Measurements from ENCODE around the gene ZFYVE27.
A peak's percentile ranks its signal among the peaks of the same experiment; 100 is the strongest.

The ZFYVE27 gene

DNA sequence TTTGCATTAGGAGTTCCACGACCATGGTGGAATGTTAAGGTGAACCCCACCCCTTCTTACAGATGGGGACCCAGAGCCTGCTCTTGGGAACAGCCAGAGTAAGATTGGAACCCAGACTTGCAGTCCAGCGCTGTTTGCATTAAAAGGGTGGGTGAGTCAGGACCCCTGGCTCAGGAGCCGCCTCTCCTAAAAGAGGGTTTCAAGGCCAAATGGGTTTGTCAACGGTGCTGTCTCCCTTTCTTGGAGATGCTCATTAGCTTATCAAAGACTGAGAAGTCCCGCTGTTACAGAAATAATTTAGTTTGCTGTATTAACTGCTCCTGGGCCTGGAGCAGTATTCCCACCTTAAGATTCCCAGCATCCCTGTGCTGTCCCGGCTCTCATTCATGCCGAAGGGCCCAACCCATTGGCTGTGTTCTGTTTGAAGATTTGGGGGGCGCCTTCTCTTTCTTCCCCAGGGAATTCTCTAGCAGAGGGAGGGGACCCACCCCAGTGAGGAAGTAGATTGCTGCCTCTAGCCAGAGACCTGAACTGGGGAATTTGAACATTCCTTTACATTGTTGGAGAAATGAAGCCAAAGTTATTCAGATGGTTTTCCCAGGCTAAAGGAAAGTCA is 21.6 kb upstream of the ZFYVE27 start:
- DNase-seq (ENCODE audit: low spot score): no peak

GRCh38 chr10:97717627-97718026 is 19.3 kb upstream of the ZFYVE27 start:
- no peak for DNase-seq (ENCODE audit: low spot score)

DNA sequence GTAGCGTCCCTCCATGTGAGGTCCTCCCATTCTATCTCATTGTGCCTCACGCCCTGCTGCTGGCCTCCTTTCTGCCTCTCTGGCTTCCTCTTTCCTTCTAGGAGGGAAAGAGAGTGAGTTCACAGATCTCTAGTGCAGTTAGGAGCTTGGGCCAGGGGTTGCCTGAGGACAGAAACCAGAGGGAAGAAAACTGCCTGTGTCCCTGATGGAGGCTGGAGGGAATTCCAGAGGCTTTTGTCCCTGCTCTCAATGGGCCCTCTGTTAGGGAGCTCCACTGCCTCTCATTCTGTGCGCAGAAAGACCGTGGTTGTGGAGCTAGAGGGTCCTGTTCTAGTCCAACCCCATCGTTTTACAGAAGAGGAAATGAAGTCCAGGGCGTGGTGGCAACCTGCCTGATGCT is 18.8 kb upstream of the ZFYVE27 start:
- no peak for DNase-seq (ENCODE audit: low spot score)

GRCh38 chr10:97718659-97719142 is 18.2 kb upstream of the ZFYVE27 start:
- peak; percentile 49 for DNase-seq (ENCODE audit: low spot score)

DNA sequence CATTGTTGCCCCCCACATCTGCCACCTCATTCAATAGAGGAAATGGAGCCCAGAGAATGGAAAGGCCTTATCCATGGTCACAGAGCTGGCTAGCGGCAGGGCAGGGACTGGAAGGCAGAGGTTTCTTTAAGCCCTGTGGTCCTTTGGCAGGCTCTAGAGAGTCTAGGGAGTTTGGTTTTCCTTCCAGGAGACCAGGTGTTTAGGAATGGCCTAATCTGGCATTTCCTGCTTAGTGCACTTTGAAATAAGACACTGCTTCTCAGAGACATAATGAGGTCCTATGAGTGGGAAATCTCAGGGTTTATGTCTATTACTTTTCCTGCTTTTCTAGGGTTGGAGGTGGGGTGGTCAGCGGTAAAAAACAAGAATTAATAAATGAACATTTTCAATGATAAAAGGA is 17.3 kb upstream of the ZFYVE27 start:
- no peak for DNase-seq (ENCODE audit: low spot score)

- no peak for DNase-seq (ENCODE audit: low spot score)
These were observed 14.8 kb upstream of the ZFYVE27 start for GRCh38 chr10:97721871-97722780.

GRCh38 chr10:97723001-97723400 is 13.9 kb upstream of the ZFYVE27 start:
- DNase-seq (ENCODE audit: low spot score): no peak

DNA sequence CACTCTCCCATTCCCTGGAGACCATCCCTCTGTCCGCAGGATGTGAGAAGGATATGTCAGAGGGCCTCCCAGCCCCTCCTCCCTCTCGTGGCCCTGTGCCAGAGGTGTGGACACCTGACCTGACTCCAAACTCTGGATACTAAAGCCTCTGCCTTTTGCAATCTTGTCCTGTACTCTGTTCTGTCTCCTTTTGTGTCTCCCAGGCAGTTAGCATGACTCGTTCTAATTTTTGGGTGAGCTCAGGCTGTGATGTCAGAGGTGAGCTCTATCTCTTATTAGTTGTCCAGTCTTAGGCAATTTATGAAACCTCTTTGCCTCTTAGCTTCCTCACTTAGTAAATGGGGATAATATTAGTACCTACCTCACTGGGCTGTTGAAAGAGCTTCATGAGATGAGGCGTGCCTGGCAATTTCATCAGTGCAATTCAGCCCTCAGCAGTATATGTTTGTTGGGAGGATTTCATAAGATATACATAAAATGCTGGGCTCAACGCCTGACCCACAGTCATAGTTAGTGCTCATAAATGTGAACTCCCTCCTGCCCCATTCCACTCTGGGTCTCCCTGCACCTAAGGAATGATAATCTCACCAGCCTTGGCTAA is 12.5 kb upstream of the ZFYVE27 start:
- no peak for DNase-seq (ENCODE audit: low spot score)

- DNase-seq (ENCODE audit: low spot score): no peak
These were observed 10.2 kb upstream of the ZFYVE27 start for GRCh38 chr10:97726636-97727178.

GRCh38 chr10:97729014-97729413 is 7.9 kb upstream of the ZFYVE27 start:
- no peak for DNase-seq (ENCODE audit: low spot score)

- no peak for DNase-seq (ENCODE audit: low spot score)
These were observed 5.4 kb upstream of the ZFYVE27 start for GRCh38 chr10:97731346-97732051.

GRCh38 chr10:97732052-97732359 is 4.9 kb upstream of the ZFYVE27 start:
- DNase-seq (ENCODE audit: low spot score): no peak

DNA sequence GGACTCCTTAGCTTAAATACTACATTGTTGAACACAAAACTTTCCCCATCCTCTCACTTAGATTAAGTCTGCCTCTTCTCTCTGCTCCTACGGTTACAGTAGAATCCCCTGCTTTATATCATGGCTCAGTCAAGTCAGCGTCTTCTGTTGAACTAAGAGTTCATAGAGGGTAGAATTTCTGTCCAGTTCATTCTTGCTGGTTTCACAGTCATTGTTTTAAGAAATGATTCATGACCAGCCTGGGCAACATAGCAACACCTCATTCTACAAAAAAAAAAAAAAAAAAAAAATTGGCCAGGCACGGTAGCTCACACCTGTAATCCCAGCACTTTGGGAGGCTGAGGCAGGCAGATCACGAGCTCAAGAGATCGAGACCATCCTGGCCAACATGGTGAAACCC is 3.7 kb upstream of the ZFYVE27 start:
- DNase-seq (ENCODE audit: low spot score): no peak

DNA sequence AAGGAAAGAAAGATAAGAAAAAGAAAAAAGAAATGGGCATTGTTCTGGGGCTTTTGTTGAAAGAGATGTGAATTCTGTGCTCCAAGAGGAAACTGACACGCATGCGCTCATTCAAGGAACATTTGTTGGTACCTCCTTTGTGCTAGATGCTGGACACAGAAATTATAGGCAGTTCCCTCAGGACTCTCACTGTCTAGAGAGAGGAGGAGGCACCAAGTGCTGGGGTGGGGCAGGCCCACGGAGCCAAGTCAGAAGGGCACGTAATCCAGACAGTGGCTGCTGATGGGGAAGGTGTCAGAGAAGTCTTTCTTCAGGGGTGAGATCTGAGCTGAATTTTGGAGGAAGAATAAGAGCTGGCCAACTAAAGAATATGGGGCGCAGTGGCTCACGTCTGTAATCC is 2.9 kb upstream of the ZFYVE27 start:
- DNase-seq (ENCODE audit: low spot score): no peak

- no peak for DNase-seq (ENCODE audit: low spot score)
These were observed 476 bp upstream of the ZFYVE27 start for GRCh38 chr10:97736403-97736901.

DNA sequence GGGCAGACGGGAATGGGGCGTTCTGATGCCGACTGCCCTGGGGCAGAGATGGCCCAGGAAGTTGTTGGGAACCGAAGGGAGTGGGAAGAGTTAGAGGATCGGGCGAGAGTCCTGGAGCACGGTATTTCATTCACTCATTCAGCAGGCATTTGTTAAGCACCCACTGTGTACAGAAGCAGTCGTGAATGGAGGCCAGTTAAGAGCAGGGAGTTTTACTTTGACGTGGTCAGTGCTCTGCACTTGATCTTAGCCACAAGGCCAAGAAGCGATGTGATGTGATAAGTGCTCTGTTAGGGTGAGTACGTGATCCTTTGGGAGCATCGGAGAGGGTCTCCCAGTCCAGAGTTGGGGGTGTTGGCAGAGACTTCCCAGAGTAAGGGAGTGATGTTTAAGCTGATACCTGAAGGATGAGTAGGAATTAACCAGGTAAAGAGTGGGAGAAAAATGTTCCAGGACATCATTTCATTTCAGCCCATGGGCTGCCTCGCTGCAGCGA is 890 bp downstream of the ZFYVE27 start:
- no peak for DNase-seq (ENCODE audit: low spot score)

DNA sequence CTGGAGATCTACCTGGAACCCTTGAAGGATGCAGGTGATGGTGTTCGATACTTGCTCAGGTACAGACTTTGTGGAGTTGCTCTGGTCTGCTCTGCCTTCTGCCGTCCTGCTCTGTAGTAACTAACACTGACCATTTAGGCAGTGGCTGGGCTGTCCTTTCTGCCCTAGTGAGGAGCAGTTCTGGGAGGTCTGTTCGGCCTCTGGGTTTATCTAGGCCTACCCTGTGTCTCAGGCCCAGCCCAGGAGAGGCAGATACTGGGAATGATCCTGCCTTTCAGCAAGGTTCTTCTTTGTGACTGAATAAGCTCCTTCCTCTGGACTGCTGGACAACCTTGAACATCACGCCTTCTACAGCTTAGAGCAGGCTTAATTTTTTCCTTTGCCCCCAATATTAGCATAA is 1.7 kb downstream of the ZFYVE27 start:
- DNase-seq (ENCODE audit: low spot score): no peak

GRCh38 chr10:97740613-97741012 is 3.7 kb downstream of the ZFYVE27 start:
- DNase-seq (ENCODE audit: low spot score): no peak

DNA sequence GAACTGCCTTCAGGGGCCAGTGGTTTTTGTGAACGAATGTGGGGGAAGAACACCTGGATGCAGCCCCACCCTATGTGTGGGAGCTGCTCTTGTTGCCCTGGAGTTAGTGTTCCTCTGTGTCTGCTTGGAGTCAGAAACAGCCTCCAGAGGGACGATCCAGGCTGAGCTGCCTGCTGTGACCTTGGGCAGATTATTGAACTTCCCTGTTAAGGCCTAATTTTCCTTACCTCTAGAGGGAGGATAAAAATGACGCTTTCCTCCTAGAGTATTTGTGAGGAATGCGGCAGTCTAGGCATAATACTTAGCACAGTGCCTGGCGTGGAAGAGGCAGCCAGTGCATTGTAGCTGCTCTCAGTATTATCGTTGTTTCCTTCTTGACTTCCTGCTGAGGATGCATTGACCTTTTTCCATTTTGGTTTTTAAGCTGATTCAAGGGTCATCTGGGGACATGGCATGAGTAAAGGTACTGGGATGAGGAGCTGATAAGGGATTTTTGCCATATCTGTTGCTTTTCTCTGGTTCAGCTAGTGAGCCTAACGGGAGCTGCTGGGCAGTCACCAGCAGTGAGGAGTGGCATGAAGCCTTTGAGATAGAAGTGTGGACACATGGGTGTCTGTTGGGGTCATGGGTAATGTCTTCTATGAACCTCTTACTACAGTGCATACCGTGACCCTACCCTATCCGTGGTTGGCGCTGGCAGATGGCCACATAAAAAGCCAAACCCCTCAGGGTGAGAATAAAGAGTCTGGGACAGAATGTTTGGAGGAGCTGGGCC is 6.4 kb downstream of the ZFYVE27 start:
- DNase-seq (ENCODE audit: low spot score): no peak

GRCh38 chr10:97744405-97745035 is 7.6 kb downstream of the ZFYVE27 start:
- no peak for DNase-seq (ENCODE audit: low spot score)

GRCh38 chr10:97747573-97747972 is 10.6 kb downstream of the ZFYVE27 start:
- DNase-seq (ENCODE audit: low spot score): no peak
